H9 (cell line): ENCODE measurements around the gene PRDX2. TPM values are rescaled to one million over a fixed set of nuclear protein-coding genes. Genes with fewer than 3 reads are reported as not detected.

Source experiments
- DNase-seq: peaks from one replicate; pipeline ENCODE4 v3.0.0-alpha.2; 2017
- H2AFZ ChIP-seq: one replicate; pipeline ENCODE4 v1.6.1; 2013; ENCODE audit warnings: mild to moderate bottlenecking, low read length, control low read depth, moderate library complexity
- H2AK5ac ChIP-seq: 2 replicates; pipeline ENCODE4 v1.6.1; 2013; ENCODE audit warnings: low read length, control low read depth, mixed read lengths; ENCODE audit not compliant: insufficient read length
- H2BK120ac ChIP-seq: one replicate; pipeline ENCODE4 v1.6.1; 2013; ENCODE audit warnings: low read depth, mild to moderate bottlenecking, low read length, control low read depth, inconsistent platforms; ENCODE audit not compliant: poor library complexity, severe bottlenecking
- H2BK12ac ChIP-seq: 2 replicates; pipeline ENCODE4 v1.6.1; 2013; ENCODE audit warnings: low read length, control low read depth, mixed read lengths, low read depth; ENCODE audit not compliant: insufficient read length
- H2BK15ac ChIP-seq: 2 replicates; pipeline ENCODE4 v1.6.1; 2013; ENCODE audit warnings: low read depth, low read length, control low read depth
- H2BK20ac ChIP-seq: one replicate; pipeline ENCODE4 v1.6.1; 2013; ENCODE audit warnings: low read depth, mild to moderate bottlenecking, low read length, control low read depth, inconsistent platforms; ENCODE audit not compliant: poor library complexity, severe bottlenecking
- H2BK5ac ChIP-seq: 2 replicates; pipeline ENCODE4 v1.6.1; 2013; ENCODE audit warnings: low read length, control low read depth, mixed read lengths; ENCODE audit not compliant: insufficient read length
- H3K14ac ChIP-seq: 2 replicates; pipeline ENCODE4 v1.6.1; 2013; ENCODE audit warnings: low read length, control low read depth; ENCODE audit not compliant: insufficient read depth
- H3K18ac ChIP-seq: 2 replicates; pipeline ENCODE4 v1.6.1; 2013; ENCODE audit warnings: low read depth, mild to moderate bottlenecking, mixed read lengths, low read length, control low read depth; ENCODE audit not compliant: insufficient read length
- H3K23ac ChIP-seq: 2 replicates; pipeline ENCODE4 v1.6.1; 2013; ENCODE audit warnings: low read length, control low read depth, mixed read lengths, low read depth; ENCODE audit not compliant: insufficient read length
- H3K23me2 ChIP-seq: 2 replicates; pipeline ENCODE4 v1.6.1; 2013; ENCODE audit warnings: low read depth, mild to moderate bottlenecking, mixed read lengths, low read length, control low read depth; ENCODE audit not compliant: insufficient read length, poor library complexity, severe bottlenecking
- H3K27ac ChIP-seq: 2 replicates; pipeline ENCODE4 v1.5.1; 2013; ENCODE audit warnings: low read length, control low read depth, mixed read lengths, low read depth; ENCODE audit not compliant: insufficient read length
- H3K27me3 ChIP-seq: 2 replicates; pipeline ENCODE4 v1.6.1; 2013; ENCODE audit warnings: low read length, control low read depth, inconsistent platforms; ENCODE audit not compliant: insufficient read depth
- H3K4ac ChIP-seq: 2 replicates; pipeline ENCODE4 v1.6.1; 2013; ENCODE audit warnings: low read depth, mild to moderate bottlenecking, control low read depth, inconsistent platforms, low read length, moderate library complexity
- H3K4me1 ChIP-seq: 2 replicates; pipeline ENCODE4 v1.6.1; 2013; ENCODE audit warnings: low read length, control low read depth, inconsistent platforms; ENCODE audit not compliant: insufficient read depth
- H3K4me2 ChIP-seq: 2 replicates; pipeline ENCODE4 v1.6.1; 2013; ENCODE audit warnings: low read length, control low read depth, mixed read lengths; ENCODE audit not compliant: insufficient read length, insufficient read depth
- H3K56ac ChIP-seq: 2 replicates; pipeline ENCODE4 v1.6.1; 2013; ENCODE audit warnings: low read depth, mild to moderate bottlenecking, mixed read lengths, low read length, control low read depth; ENCODE audit not compliant: insufficient read length
- H3K79me1 ChIP-seq: 2 replicates; pipeline ENCODE4 v1.6.1; 2013; ENCODE audit warnings: low read depth, mild to moderate bottlenecking, moderate library complexity, low read length, control low read depth, inconsistent platforms; ENCODE audit not compliant: insufficient read depth, poor library complexity, severe bottlenecking
- H3K79me2 ChIP-seq: 2 replicates; pipeline ENCODE4 v1.6.1; 2013; ENCODE audit warnings: low read length, control low read depth, inconsistent platforms; ENCODE audit not compliant: insufficient read depth
- H3K9ac ChIP-seq: 2 replicates; pipeline ENCODE4 v1.6.1; 2013; ENCODE audit warnings: low read length, control low read depth, mixed read lengths; ENCODE audit not compliant: insufficient read length; ENCODE audit errors: extremely low read depth
- H3K9me3 ChIP-seq: one replicate; pipeline ENCODE4 v1.6.1; 2013; ENCODE audit warnings: low read depth, low read length, inconsistent platforms; ENCODE audit not compliant: control insufficient read depth
- H3T11ph ChIP-seq: one replicate; pipeline ENCODE4 v1.6.1; 2013; ENCODE audit warnings: mild to moderate bottlenecking, low read length, control low read depth, inconsistent platforms
- H4K20me1 ChIP-seq: one replicate; pipeline ENCODE4 v1.6.1; 2013; ENCODE audit not compliant: control insufficient read depth, insufficient read length, insufficient read depth
- H4K5ac ChIP-seq: 2 replicates; pipeline ENCODE4 v1.6.1; 2013; ENCODE audit warnings: low read depth, mild to moderate bottlenecking, mixed read lengths, low read length, control low read depth; ENCODE audit not compliant: insufficient read length
- H4K8ac ChIP-seq: replicated peaks from 2 replicates; pipeline ENCODE4 v1.6.1; 2013; ENCODE audit warnings: low read length, control low read depth, mixed read lengths, low read depth; ENCODE audit not compliant: insufficient read length
- H4K91ac ChIP-seq: 2 replicates; pipeline ENCODE4 v1.6.1; 2013; ENCODE audit warnings: low read depth, mild to moderate bottlenecking, moderate library complexity, mixed read lengths, low read length, control low read depth; ENCODE audit not compliant: insufficient read length
- H3K27ac Mint-ChIP-seq, 3 experiments: 2 replicates in 2 of 3; 3 replicates in 1 of 3; pipeline ENCODE4 v1.8.0; 2020 to 2021; ENCODE audit warnings: mixed read lengths in 3 of 3, mild to moderate bottlenecking in 1 of 3, moderate library complexity in 1 of 3
- H3K27me3 Mint-ChIP-seq: 2 replicates; pipeline ENCODE4 v1.8.0; 2021; ENCODE audit warnings: low read depth, mild to moderate bottlenecking, moderate library complexity, mixed read lengths
- H3K36me3 Mint-ChIP-seq, 3 experiments: 2 replicates in 2 of 3; 3 replicates in 1 of 3; pipeline ENCODE4 v1.8.0; 2020 to 2021; ENCODE audit warnings: low read depth in 3 of 3, mixed read lengths in 3 of 3; ENCODE audit not compliant: insufficient read depth in 1 of 3
- H3K4me1 Mint-ChIP-seq, 2 experiments: 2 replicates each; pipeline ENCODE4 v1.8.0; 2020; ENCODE audit warnings: mixed read lengths in 2 of 2
- H3K4me3 Mint-ChIP-seq, 2 experiments: 2 replicates in 1 of 2; 3 replicates in 1 of 2; pipeline ENCODE4 v1.8.0; 2020 to 2021; ENCODE audit warnings: mild to moderate bottlenecking in 2 of 2, mixed read lengths in 2 of 2, moderate library complexity in 1 of 2
- H3K9me3 Mint-ChIP-seq, 2 experiments: 2 replicates in 1 of 2; 3 replicates in 1 of 2; pipeline ENCODE4 v1.8.0; 2020; ENCODE audit warnings: mild to moderate bottlenecking in 2 of 2, mixed read lengths in 2 of 2, moderate library complexity in 1 of 2
- CTCF ChIP-seq: fragments of 200-600 bp; sonication (generic); conservative IDR thresholded peaks from 3 replicates; pipeline ENCODE4 v1.8.0; 2021; ENCODE audit warnings: antibody characterized with exemption, mild to moderate bottlenecking
- WGBS: extraction: QIAGEN DNeasy Blood & Tissue Kit; methylation state at CpG from one replicate; pipeline ENCODE4 v1.1.7; 2013; ENCODE audit warnings: missing lambda C conversion rate, low lambda C conversion rate, mixed read lengths; ENCODE audit not compliant: insufficient read length; ENCODE audit errors: extremely low coverage; 5-methylcytosine and 5-hydroxymethylcytosine counted together
- total RNA-seq: library from RNA; stranded (reverse); gene quantifications from 2 replicates; pipeline ENCODE4 v1.2.1, GENCODE V29; 2021

Gene PRDX2
- total RNA-seq, 1 experiment from 2014 or later: 468 TPM

- peak; percentile 98 for DNase-seq
- Histone ChIP-seq H2BK5ac (no peak within 1 kb of the TSS), H3K9ac (peak within 1 kb of the TSS; percentile 65), H3K9me3 (no peaks in the 10 kb centered on the region), H3K4ac (no peak within 1 kb of the TSS), H3T11ph (no peak within 1 kb of the TSS), H2AFZ (no peak within 1 kb of the TSS), H3K4me1 (no peaks in the 10 kb centered on the region; the same call in 1 of the 2 replicates), H2BK20ac (no peak within 1 kb of the TSS), H4K91ac (no peak within 1 kb of the TSS), H3K27ac (no peak within 1 kb of the TSS), H4K20me1 (no peaks in the 10 kb centered on the region), H3K79me1 (no peaks in the 10 kb centered on the region), H2BK120ac (no peak within 1 kb of the TSS), H4K5ac (no peak within 1 kb of the TSS), H3K23ac (no peak within 1 kb of the TSS), H4K8ac (no peak within 1 kb of the TSS), H3K56ac (no peak within 1 kb of the TSS), H3K4me2 (peak within 1 kb of the TSS; percentile 72), H3K18ac (peak within 1 kb of the TSS; percentile 92), H3K27me3 (no peaks in the 10 kb centered on the region), H2AK5ac (no peak within 1 kb of the TSS), H3K23me2 (peaks cover 14% of the 10 kb centered on the region), H2BK15ac (no peak within 1 kb of the TSS), H3K79me2 (no peaks in the 10 kb centered on the region), H3K14ac (peak within 1 kb of the TSS; percentile 85), H2BK12ac (no peak within 1 kb of the TSS)
- H3K9me3 Mint-ChIP-seq: no peaks in the 10 kb centered on the region
- no CpG with 5 or more reads among the region's 58 CpGs for WGBS
- H3K4me3 Mint-ChIP-seq: peak within 1 kb of the TSS; percentile 87 to 91
- H3K36me3 Mint-ChIP-seq: peaks cover 13 to 23% (median 19%) of the 10 kb centered on the region in 3 experiments
- H3K27ac Mint-ChIP-seq: peak within 1 kb of the TSS; percentile 89 to 99 (median 97)
- no peak for TF ChIP-seq CTCF
- no peaks in the 10 kb centered on the region for H3K27me3 Mint-ChIP-seq
- H3K4me1 Mint-ChIP-seq: peaks cover 29 to 32% of the 10 kb centered on the region in 2 experiments
These were observed 26.7 kb downstream of the PRDX2 start, which contains the start of gene HOOK2 for GRCh38 chr19:12774588-12775555. Gene HOOK2 (minus strand): TSS chr19:12775552. CDS start chr19:12775449, 103 bp downstream.
